Astrocyte (in vitro differentiated cells and primary cell): ENCODE results near the gene MUC15. TPM values are rescaled to one million over a fixed set of nuclear protein-coding genes. Genes with fewer than 3 reads are reported as not detected.

ENCODE experiments used
- DNase-seq: peaks from one replicate; pipeline ENCODE4 v3.0.0-alpha.2; 2010; ENCODE audit warnings: low read depth
- FAIRE-seq: peaks from 2 replicates; lab custom pipeline; 2011; peaks lifted over from hg19 to GRCh38; lab: Jason Lieb, UNC
- H2AFZ ChIP-seq: 2 replicates; pipeline ENCODE4 v1.6.0; 2012; ENCODE audit warnings: low read depth, low read length, inconsistent platforms
- H3K27ac ChIP-seq: 2 replicates; pipeline ENCODE4 v1.5.1; 2011; ENCODE audit warnings: low read depth, low read length, inconsistent platforms
- H3K27me3 ChIP-seq: 2 replicates; pipeline ENCODE4 v1.6.0; 2011; ENCODE audit warnings: low read length, inconsistent platforms; ENCODE audit not compliant: insufficient read depth
- H3K36me3 ChIP-seq: 2 replicates; pipeline ENCODE4 v1.5.1; 2011; ENCODE audit warnings: low read length, inconsistent platforms; ENCODE audit not compliant: insufficient read depth
- H3K4me1 ChIP-seq: 2 replicates; pipeline ENCODE4 v1.5.1; 2011; ENCODE audit warnings: low read length, inconsistent platforms; ENCODE audit not compliant: insufficient read depth
- H3K4me2 ChIP-seq: 2 replicates; pipeline ENCODE4 v1.6.0; 2012; ENCODE audit warnings: low read length, inconsistent platforms
- H3K4me3 ChIP-seq: 2 replicates; pipeline ENCODE4 v1.5.1; 2011; ENCODE audit warnings: low read depth, mild to moderate bottlenecking, low read length, inconsistent platforms; ENCODE audit not compliant: insufficient read depth
- H3K79me2 ChIP-seq: 2 replicates; pipeline ENCODE4 v1.6.0; 2012; ENCODE audit warnings: mild to moderate bottlenecking, low read length, inconsistent platforms; ENCODE audit not compliant: insufficient read depth
- H3K9ac ChIP-seq: 2 replicates; pipeline ENCODE4 v1.6.0; 2012; ENCODE audit warnings: mild to moderate bottlenecking, low read length, inconsistent platforms
- H3K9me3 ChIP-seq: 2 replicates; pipeline ENCODE4 v1.5.1; 2012; ENCODE audit warnings: low read depth, mild to moderate bottlenecking, low read length, inconsistent platforms; ENCODE audit not compliant: insufficient read depth
- H4K20me1 ChIP-seq: 2 replicates; pipeline ENCODE4 v1.6.0; 2012; ENCODE audit warnings: low read length, inconsistent platforms; ENCODE audit not compliant: insufficient read depth
- H3K27ac Mint-ChIP-seq: one replicate; pipeline ENCODE4 v1.8.0; 2021; ENCODE audit warnings: mild to moderate bottlenecking, mixed read lengths; ENCODE audit not compliant: unreplicated experiment
- H3K27me3 Mint-ChIP-seq: one replicate; pipeline ENCODE4 v1.8.0; 2021; ENCODE audit warnings: low read depth, mixed read lengths; ENCODE audit not compliant: unreplicated experiment
- H3K36me3 Mint-ChIP-seq: one replicate; pipeline ENCODE4 v1.8.0; 2021; ENCODE audit warnings: low read depth, mixed read lengths; ENCODE audit not compliant: unreplicated experiment
- H3K4me1 Mint-ChIP-seq: one replicate; pipeline ENCODE4 v1.8.0; 2021; ENCODE audit warnings: low read depth, mixed read lengths; ENCODE audit not compliant: unreplicated experiment
- H3K4me3 Mint-ChIP-seq: one replicate; pipeline ENCODE4 v1.8.0; 2021; ENCODE audit warnings: mild to moderate bottlenecking, moderate library complexity, mixed read lengths; ENCODE audit not compliant: unreplicated experiment
- H3K9me3 Mint-ChIP-seq: one replicate; pipeline ENCODE4 v1.8.0; 2021; ENCODE audit warnings: mild to moderate bottlenecking, mixed read lengths; ENCODE audit not compliant: unreplicated experiment
- CTCF ChIP-seq: IDR thresholded peaks from 2 replicates; pipeline ENCODE4 v1.5.1; 2011; ENCODE audit warnings: low read depth, mild to moderate bottlenecking, inconsistent platforms, low read length, moderate library complexity; ENCODE audit not compliant: insufficient read depth
- EZH2 ChIP-seq: IDR thresholded peaks from 2 replicates; pipeline ENCODE4 v1.6.1; 2012; ENCODE audit warnings: mild to moderate bottlenecking, low read length, inconsistent platforms; ENCODE audit not compliant: insufficient read depth
- total RNA-seq: library from RNA; stranded (reverse); gene quantifications from 2 replicates; pipeline ENCODE4 v1.2.1, GENCODE V29; 2021

The MUC15 gene
- total RNA-seq, 1 donor from 2014 or later, result 0.16 TPM

GRCh38 chr11:26575946-26576345 is 3.9 kb upstream of the MUC15 start:
- Mint-ChIP-seq H3K4me3 (no peak overlapping the region), H3K27ac (no peak overlapping the region), H3K36me3 (no peaks in the 10 kb centered on the region), H3K4me1 (peaks cover 12% of the 10 kb centered on the region), H3K9me3 (no peaks in the 10 kb centered on the region), H3K27me3 (no peaks in the 10 kb centered on the region)
- no peaks in the 10 kb centered on the region for H3K79me2 ChIP-seq
- no peak overlapping the region for H3K27ac ChIP-seq
- no peak overlapping the region for H3K9ac ChIP-seq
- H2AFZ ChIP-seq, result no peak overlapping the region
- no peaks in the 10 kb centered on the region for H3K27me3 ChIP-seq
- H4K20me1 ChIP-seq, result no peaks in the 10 kb centered on the region
- H3K36me3 ChIP-seq, result no peaks in the 10 kb centered on the region
- no peak for TF ChIP-seq EZH2
- no peak for TF ChIP-seq CTCF
- H3K4me1 ChIP-seq, result no peaks in the 10 kb centered on the region
- H3K4me2 ChIP-seq, result no peak overlapping the region
- no peak for FAIRE-seq
- H3K4me3 ChIP-seq, result no peak overlapping the region
- no peak for DNase-seq
- H3K9me3 ChIP-seq, result no peaks in the 10 kb centered on the region

GRCh38 chr11:26573896-26574295 is 1.8 kb upstream of the MUC15 start:
- Mint-ChIP-seq H3K27me3 (no peaks in the 10 kb centered on the region), H3K27ac (peak overlapping the region; percentile 13)
- FAIRE-seq, result peak; percentile 26

More at GRCh38 chr11:26573896-26574295, 1.8 kb upstream of the MUC15 start:
- H3K27ac ChIP-seq, result no peak overlapping the region
- H3K27me3 ChIP-seq, result peaks cover 4% of the 10 kb centered on the region
- Mint-ChIP-seq H3K9me3 (no peaks in the 10 kb centered on the region), H3K4me3 (no peak overlapping the region), H3K4me1 (peaks cover 7% of the 10 kb centered on the region), H3K36me3 (no peaks in the 10 kb centered on the region)
- no peak overlapping the region for H3K4me2 ChIP-seq
- no peak overlapping the region for H2AFZ ChIP-seq
- no peaks in the 10 kb centered on the region for H4K20me1 ChIP-seq
- H3K79me2 ChIP-seq, result no peaks in the 10 kb centered on the region
- H3K36me3 ChIP-seq, result no peaks in the 10 kb centered on the region
- DNase-seq, result no peak
- H3K9ac ChIP-seq, result no peak overlapping the region
- no peak overlapping the region for H3K4me3 ChIP-seq
- TF ChIP-seq CTCF, result no peak
- H3K9me3 ChIP-seq, result no peaks in the 10 kb centered on the region
- no peaks in the 10 kb centered on the region for H3K4me1 ChIP-seq
